GM21825 (cell line): ENCODE data around the gene OR52E2.

Experiments
- ATAC-seq: cut with Tn5 transposase; IDR thresholded peaks from one replicate; pipeline ENCODE4 v1.9.1; 2021; ENCODE audit warnings: mild to moderate bottlenecking, moderate library complexity; ENCODE audit not compliant: unreplicated experiment

OR52E2 gene

DNA sequence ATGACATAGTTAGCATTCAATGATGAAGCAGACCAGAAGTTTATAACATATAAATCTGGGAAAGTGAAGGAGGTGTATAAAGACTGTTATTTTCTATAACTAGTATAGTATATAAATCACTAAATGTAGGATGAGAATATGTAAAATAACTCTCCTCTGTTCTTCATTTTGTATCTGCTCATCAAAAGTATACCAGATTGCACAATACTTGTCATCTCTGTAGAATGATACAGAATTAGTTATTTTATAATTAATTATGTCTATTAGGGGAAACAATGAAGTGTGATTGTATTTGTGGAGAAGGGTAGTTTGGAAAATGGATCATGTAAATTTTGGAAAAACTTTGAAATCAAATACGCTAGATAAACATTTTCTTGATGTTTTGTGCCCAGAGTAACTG is 46.4 kb downstream of the OR52E2 start:
- no peak for ATAC-seq

DNA sequence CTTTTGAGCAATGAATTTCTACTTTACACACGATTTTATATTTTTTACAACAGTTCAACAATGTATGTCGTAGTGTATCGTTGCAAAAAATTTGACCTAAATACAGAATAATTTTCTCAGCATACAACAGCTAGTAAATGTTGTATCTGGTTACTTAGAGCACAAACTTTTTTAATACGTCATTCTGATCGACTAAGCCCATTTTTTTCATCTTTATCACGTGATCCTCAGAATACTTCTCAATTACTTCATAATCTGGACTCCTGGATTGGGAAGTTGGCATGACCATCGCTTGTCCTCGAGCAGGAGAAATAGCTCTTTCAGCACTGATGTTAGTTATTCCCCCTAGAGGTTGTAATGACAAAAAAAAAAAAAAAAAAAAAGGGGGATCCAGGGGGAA is 48.2 kb downstream of the OR52E2 start:
- ATAC-seq = no peak
